Measurements from ENCODE around the gene BSND.

The BSND gene

DNA sequence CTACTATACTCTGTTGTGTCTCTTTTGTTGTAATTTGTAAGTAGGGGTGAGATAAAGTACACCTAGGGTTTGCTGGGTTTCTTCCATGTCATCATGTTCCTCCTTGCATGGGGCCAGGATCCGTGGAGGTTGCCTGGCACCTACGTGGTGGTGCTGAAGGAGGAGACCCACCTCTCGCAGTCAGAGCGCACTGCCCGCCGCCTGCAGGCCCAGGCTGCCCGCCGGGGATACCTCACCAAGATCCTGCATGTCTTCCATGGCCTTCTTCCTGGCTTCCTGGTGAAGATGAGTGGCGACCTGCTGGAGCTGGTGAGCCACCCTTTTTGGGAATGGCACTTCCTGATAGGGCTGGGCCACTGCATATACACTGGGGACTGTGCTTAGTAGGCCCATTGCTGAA lies 45.0 kb downstream of the BSND start:
- no peak for TF ChIP-seq ESRRG (CRISPR knock-in tag; IDR thresholded peaks at IDR 0.05)
- no peak for TF ChIP-seq ZC3H10 (CRISPR knock-in tag; IDR thresholded peaks at IDR 0.05)
- no peak for TF ChIP-seq PPARA (CRISPR knock-in tag; IDR thresholded peaks at IDR 0.05; ENCODE audit: borderline replicate concordance)
- TF ChIP-seq ISL1 (CRISPR knock-in tag; IDR thresholded peaks at IDR 0.05), result no peak
- TF ChIP-seq ZFP3 (CRISPR knock-in tag; IDR thresholded peaks at IDR 0.05), result no peak
- ATAC-seq, result no peak

DNA sequence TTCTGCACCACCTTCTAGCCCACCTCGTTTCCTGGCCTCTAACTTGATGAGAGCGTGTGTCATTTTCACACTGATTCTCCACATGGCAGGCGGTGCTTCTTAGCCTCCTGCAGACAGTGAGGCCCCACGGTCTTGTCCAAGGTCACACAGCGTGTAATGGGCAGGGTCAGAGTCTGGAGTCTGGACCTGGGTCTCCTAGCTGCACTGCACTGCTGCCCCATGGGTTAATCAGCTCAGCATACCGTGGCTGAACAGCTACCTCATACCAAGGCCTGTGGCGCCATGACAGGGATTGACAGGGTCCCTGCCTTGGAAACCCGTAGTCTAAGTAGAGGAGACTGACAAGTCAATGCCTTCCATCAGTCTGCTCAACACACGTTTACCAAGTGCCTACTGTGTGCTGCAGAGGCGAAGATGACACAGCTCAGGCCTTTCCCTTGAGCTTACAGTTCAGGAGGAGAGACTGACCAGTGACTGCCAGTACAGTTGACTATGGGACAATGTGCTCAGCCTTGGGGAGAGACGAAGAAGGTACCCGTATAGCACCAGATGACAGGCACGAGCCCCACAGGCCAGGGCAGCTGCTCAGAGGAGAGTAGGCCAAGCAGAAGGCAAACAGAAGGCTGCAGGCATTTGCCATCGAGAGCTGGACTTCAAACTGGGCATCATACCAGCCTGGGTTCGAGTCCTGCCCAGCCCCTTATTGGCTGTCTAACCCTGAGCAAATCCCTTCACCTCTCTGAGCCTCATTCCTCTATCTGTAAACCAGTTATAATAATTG lies 46.1 kb downstream of the BSND start:
- no peak for TF ChIP-seq ARNTL (CRISPR knock-in tag; IDR thresholded peaks at IDR 0.05; ENCODE audit: borderline replicate concordance, low read depth)
- TF ChIP-seq TOX (CRISPR knock-in tag; IDR thresholded peaks at IDR 0.05; ENCODE audit: borderline replicate concordance), result no peak
- TF ChIP-seq ZNF565 (CRISPR knock-in tag; conservative IDR thresholded peaks at IDR 0.05; ENCODE audit: low read depth), result no peak
- TF ChIP-seq ZFP30 (CRISPR knock-in tag; IDR thresholded peaks at IDR 0.05), result no peak
- no peak for TF ChIP-seq PPARA (CRISPR knock-in tag; IDR thresholded peaks at IDR 0.05; ENCODE audit: borderline replicate concordance)
- no peak for TF ChIP-seq ZNF8 (CRISPR knock-in tag; IDR thresholded peaks at IDR 0.05)
- TF ChIP-seq BACH2 (CRISPR knock-in tag; IDR thresholded peaks at IDR 0.05; ENCODE audit: borderline replicate concordance), result no peak
- no peak for TF ChIP-seq CSDC2 (CRISPR knock-in tag; IDR thresholded peaks at IDR 0.05)
- TF ChIP-seq, protein P1, sequence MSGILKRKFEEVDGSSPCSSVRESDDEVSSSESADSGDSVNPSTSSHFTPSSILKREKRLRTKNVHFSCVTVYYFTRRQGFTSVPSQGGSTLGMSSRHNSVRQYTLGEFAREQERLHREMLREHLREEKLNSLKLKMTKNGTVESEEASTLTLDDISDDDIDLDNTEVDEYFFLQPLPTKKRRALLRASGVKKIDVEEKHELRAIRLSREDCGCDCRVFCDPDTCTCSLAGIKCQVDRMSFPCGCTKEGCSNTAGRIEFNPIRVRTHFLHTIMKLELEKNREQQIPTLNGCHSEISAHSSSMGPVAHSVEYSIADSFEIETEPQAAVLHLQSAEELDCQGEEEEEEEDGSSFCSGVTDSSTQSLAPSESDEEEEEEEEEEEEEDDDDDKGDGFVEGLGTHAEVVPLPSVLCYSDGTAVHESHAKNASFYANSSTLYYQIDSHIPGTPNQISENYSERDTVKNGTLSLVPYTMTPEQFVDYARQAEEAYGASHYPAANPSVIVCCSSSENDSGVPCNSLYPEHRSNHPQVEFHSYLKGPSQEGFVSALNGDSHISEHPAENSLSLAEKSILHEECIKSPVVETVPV (CRISPR knock-in tag; IDR thresholded peaks at IDR 0.05), result no peak
- no peak for TF ChIP-seq ISL1 (CRISPR knock-in tag; IDR thresholded peaks at IDR 0.05)
- no peak for ATAC-seq

- no peak for ATAC-seq
Measured at GRCh38 chr1:55045430-55045829, 46.7 kb downstream of the BSND start.

More at GRCh38 chr1:55045430-55045829, 46.7 kb downstream of the BSND start:
- no peak for TF ChIP-seq ARNTL (CRISPR knock-in tag; IDR thresholded peaks at IDR 0.05; ENCODE audit: borderline replicate concordance, low read depth)
- TF ChIP-seq, protein P2, sequence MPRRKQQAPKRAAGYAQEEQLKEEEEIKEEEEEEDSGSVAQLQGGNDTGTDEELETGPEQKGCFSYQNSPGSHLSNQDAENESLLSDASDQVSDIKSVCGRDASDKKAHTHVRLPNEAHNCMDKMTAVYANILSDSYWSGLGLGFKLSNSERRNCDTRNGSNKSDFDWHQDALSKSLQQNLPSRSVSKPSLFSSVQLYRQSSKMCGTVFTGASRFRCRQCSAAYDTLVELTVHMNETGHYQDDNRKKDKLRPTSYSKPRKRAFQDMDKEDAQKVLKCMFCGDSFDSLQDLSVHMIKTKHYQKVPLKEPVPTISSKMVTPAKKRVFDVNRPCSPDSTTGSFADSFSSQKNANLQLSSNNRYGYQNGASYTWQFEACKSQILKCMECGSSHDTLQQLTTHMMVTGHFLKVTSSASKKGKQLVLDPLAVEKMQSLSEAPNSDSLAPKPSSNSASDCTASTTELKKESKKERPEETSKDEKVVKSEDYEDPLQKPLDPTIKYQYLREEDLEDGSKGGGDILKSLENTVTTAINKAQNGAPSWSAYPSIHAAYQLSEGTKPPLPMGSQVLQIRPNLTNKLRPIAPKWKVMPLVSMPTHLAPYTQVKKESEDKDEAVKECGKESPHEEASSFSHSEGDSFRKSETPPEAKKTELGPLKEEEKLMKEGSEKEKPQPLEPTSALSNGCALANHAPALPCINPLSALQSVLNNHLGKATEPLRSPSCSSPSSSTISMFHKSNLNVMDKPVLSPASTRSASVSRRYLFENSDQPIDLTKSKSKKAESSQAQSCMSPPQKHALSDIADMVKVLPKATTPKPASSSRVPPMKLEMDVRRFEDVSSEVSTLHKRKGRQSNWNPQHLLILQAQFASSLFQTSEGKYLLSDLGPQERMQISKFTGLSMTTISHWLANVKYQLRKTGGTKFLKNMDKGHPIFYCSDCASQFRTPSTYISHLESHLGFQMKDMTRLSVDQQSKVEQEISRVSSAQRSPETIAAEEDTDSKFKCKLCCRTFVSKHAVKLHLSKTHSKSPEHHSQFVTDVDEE (CRISPR knock-in tag; IDR thresholded peaks at IDR 0.05), result no peak
- TF ChIP-seq PATZ1 (CRISPR knock-in tag; IDR thresholded peaks at IDR 0.05; ENCODE audit: borderline replicate concordance), result no peak
- no peak for TF ChIP-seq OSR1 (CRISPR knock-in tag; IDR thresholded peaks at IDR 0.05)
- TF ChIP-seq ESRRG (CRISPR knock-in tag; IDR thresholded peaks at IDR 0.05), result no peak
- no peak for TF ChIP-seq ZNF565 (CRISPR knock-in tag; conservative IDR thresholded peaks at IDR 0.05; ENCODE audit: low read depth)
- TF ChIP-seq ZC3H10 (CRISPR knock-in tag; IDR thresholded peaks at IDR 0.05), result no peak
- TF ChIP-seq CREB5 (CRISPR knock-in tag; IDR thresholded peaks at IDR 0.05; ENCODE audit: low read depth), result no peak
- no peak for TF ChIP-seq PPARA (CRISPR knock-in tag; IDR thresholded peaks at IDR 0.05; ENCODE audit: borderline replicate concordance)
- no peak for TF ChIP-seq ZNF8 (CRISPR knock-in tag; IDR thresholded peaks at IDR 0.05)
- no peak for TF ChIP-seq ISL1 (CRISPR knock-in tag; IDR thresholded peaks at IDR 0.05)
